Activated T-cell treated with anti-CD3 and anti-CD28 coated beads for 24 hours (primary cell): ENCODE results near the gene MEIG1.
"Not testable (repeated sequence)": the region's sequence is repeated elsewhere in the genome, so short reads cannot be mapped to it uniquely, and the experiment has no call there.

Experiments
- DNase-seq: peaks from one replicate; pipeline ENCODE4 v3.0.0-alpha.2; 2020; ENCODE audit warnings: low read depth

Gene MEIG1

GRCh38 chr10:14954934-14955333 lies 4.3 kb upstream of the MEIG1 start:
- DNase-seq, result no peak

GRCh38 chr10:14958872-14959220 lies 342 bp upstream of the MEIG1 start:
- no peak for DNase-seq

GRCh38 chr10:14967897-14968296 lies 8.7 kb downstream of the MEIG1 start:
- no peak for DNase-seq

- peak; percentile 22 for DNase-seq
Measured at GRCh38 chr10:14971867-14972448, 12.8 kb downstream of the MEIG1 start.

- DNase-seq, result not testable (repeated sequence)
Measured at GRCh38 chr10:14974153-14974998, 15.2 kb downstream of the MEIG1 start.

GRCh38 chr10:14975672-14976273 lies 16.6 kb downstream of the MEIG1 start:
- DNase-seq, result no peak

GRCh38 chr10:14982744-14983143 lies 23.6 kb downstream of the MEIG1 start:
- no peak for DNase-seq

GRCh38 chr10:14989552-14989951 lies 30.4 kb downstream of the MEIG1 start:
- DNase-seq, result not testable (repeated sequence)

GRCh38 chr10:14991035-14991749 lies 32.0 kb downstream of the MEIG1 start:
- peak; percentile 48 for DNase-seq

- DNase-seq, result not testable (repeated sequence)
Measured at GRCh38 chr10:14992336-14992735, 33.1 kb downstream of the MEIG1 start.

GRCh38 chr10:14993500-14994455 lies 34.6 kb downstream of the MEIG1 start:
- not testable (repeated sequence) for DNase-seq

GRCh38 chr10:14995964-14996565 lies 36.9 kb downstream of the MEIG1 start:
- no peak for DNase-seq

- not testable (repeated sequence) for DNase-seq
Measured at GRCh38 chr10:15013530-15013929, 54.3 kb downstream of the MEIG1 start.

GRCh38 chr10:15015451-15015850 lies 56.3 kb downstream of the MEIG1 start:
- DNase-seq, result no peak

- not testable (repeated sequence) for DNase-seq
Measured at GRCh38 chr10:15020966-15021365, 61.8 kb downstream of the MEIG1 start.
